Choroid plexus epithelial cell (primary cell): ENCODE measurements around the gene ZBTB32.

Source experiments
- DNase-seq: peaks from one replicate; pipeline ENCODE4 v3.0.0-alpha.2; 2010; ENCODE audit warnings: low read depth
- H3K4me3 ChIP-seq: 2 replicates; pipeline ENCODE4 v1.5.1; 2011; ENCODE audit warnings: low read depth, mild to moderate bottlenecking, control low read depth, low read length, moderate library complexity
- CTCF ChIP-seq: conservative IDR thresholded peaks from 2 replicates; pipeline ENCODE4 v1.5.1; 2011; ENCODE audit warnings: low read depth, mild to moderate bottlenecking, control low read depth, inconsistent platforms, low read length, moderate library complexity

ZBTB32 gene

GRCh38 chr19:35754370-35755130 is 50.2 kb downstream of the ZBTB32 start:
- peak; percentile 28 for DNase-seq
- TF ChIP-seq CTCF: peak; percentile 1
- H3K4me3 ChIP-seq: no peak overlapping the region

DNA sequence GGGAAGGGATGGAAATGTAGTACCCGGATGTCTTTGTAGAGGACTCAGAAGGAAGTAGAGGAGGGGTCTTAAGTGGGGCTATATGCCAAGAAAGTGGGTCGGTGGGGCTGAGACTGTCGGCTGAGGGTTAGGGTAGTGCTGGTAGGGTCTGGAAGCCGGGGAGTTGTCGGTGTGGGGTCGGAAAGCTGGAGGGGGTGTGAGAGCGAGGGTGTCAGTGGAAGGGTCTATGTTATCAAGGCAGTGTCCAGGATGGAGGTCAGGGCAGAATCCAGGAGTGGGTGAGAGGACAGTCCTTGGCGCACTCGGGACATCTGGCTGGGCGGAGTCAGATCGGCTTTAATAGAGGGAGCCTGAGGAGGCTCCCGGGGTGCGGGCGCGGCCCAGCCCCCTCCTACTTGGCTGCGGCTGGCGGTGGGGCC is 50.8 kb downstream of the ZBTB32 start:
- DNase-seq: no peak
- H3K4me3 ChIP-seq: peak overlapping the region; percentile 82
- TF ChIP-seq CTCF: no peak

- DNase-seq: peak; percentile 87
- no peak for TF ChIP-seq CTCF
- peak overlapping the region; percentile 82 for H3K4me3 ChIP-seq
Measured at GRCh38 chr19:35755550-35756376, 51.4 kb downstream of the ZBTB32 start.

DNA sequence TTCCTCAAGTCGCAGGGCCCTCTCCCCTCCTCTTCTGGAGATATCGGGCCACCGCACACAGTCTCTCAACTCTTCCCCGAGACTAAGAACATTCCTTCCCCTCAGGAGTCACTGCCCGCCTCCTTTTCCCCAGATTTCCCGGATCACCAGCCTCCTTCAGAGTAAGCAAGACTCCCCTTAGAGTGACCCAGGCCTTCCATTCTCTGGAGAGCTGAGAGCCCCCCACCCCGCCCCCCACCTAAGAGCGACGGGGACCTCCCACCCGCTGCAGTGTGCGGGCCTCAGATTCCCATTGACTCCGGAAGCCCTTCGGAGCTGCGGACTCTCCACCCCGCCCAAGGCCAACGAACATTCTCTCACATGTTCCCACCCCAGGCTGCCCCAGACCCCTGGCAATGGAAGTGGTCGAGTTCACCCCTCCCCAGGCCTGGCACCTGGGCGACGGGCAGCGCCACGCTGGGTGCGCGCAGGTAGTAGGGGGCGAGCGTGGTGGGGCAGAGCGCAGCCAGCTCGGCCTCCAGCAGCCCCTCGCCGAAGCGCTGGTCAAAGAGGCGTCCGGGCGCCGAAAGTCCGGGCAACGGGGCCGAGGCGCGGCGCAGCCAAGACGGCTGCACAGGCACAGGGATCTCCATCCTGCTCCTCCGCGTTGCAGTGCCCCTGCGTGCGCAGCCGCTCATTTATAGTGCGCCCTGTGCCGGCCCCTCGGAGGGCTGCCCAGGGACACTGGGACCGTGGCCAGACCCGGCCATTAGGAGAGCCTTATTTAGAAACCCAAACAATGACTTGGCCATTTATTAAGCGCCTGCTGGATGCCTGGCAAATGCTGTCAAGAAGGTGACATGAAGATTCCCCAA is 52.2 kb downstream of the ZBTB32 start, which contains the start of gene HSPB6:
HSPB6 (minus strand) TSS at position 653 of the 854 bp plus-strand sequence; CDS start at position 632, 21 bp downstream.
- DNase-seq: peak; percentile 86
- no peak for TF ChIP-seq CTCF

GRCh38 chr19:35757231-35757748 is 52.9 kb downstream of the ZBTB32 start:
- peak; percentile 99 for DNase-seq
- no peak for TF ChIP-seq CTCF
- peak overlapping the region; percentile 82 for H3K4me3 ChIP-seq

More for the DNA sequence above, 52.2 kb downstream of the ZBTB32 start, which contains the start of gene HSPB6:
- H3K4me3 ChIP-seq: peak within 1 kb of the TSS; percentile 82
